CD4-positive, alpha-beta T cell treated with Interleukin-15 for 1 hour (primary cell): ENCODE measurements around the gene KIAA2012.

Experiments
- DNase-seq: peaks from one replicate; pipeline ENCODE4 v3.0.0-alpha.2; 2020

The KIAA2012 gene

GRCh38 chr2:202091476-202091875, 18.4 kb downstream of the KIAA2012 start:
- no peak for DNase-seq

- no peak for DNase-seq
Measured at GRCh38 chr2:202094426-202094986, 21.5 kb downstream of the KIAA2012 start.

- no peak for DNase-seq
Measured at GRCh38 chr2:202095235-202095634, 22.2 kb downstream of the KIAA2012 start.

- DNase-seq: no peak
Measured at GRCh38 chr2:202096736-202097135, 23.7 kb downstream of the KIAA2012 start.

GRCh38 chr2:202098291-202098690, 25.2 kb downstream of the KIAA2012 start:
- DNase-seq: no peak

GRCh38 chr2:202099515-202099914, 26.5 kb downstream of the KIAA2012 start:
- no peak for DNase-seq

- no peak for DNase-seq
Measured at GRCh38 chr2:202100176-202100575, 27.1 kb downstream of the KIAA2012 start.

- no peak for DNase-seq
Measured at GRCh38 chr2:202101026-202101579, 28.0 kb downstream of the KIAA2012 start.

GRCh38 chr2:202102425-202103000, 29.5 kb downstream of the KIAA2012 start:
- no peak for DNase-seq

- no peak for DNase-seq
Measured at GRCh38 chr2:202104286-202104870, 31.3 kb downstream of the KIAA2012 start.

- DNase-seq: no peak
Measured at GRCh38 chr2:202105025-202105424, 32.0 kb downstream of the KIAA2012 start.

- DNase-seq: no peak
Measured at GRCh38 chr2:202108345-202108744, 35.3 kb downstream of the KIAA2012 start.

- DNase-seq: no peak
Measured at GRCh38 chr2:202109139-202109736, 36.2 kb downstream of the KIAA2012 start.

GRCh38 chr2:202109737-202110184, 36.7 kb downstream of the KIAA2012 start:
- no peak for DNase-seq

- no peak for DNase-seq
Measured at GRCh38 chr2:202110491-202110890, 37.4 kb downstream of the KIAA2012 start.

- no peak for DNase-seq
Measured at GRCh38 chr2:202112041-202112440, 39.0 kb downstream of the KIAA2012 start.

- no peak for DNase-seq
Measured at GRCh38 chr2:202113571-202114142, 40.6 kb downstream of the KIAA2012 start.

GRCh38 chr2:202114291-202114690, 41.2 kb downstream of the KIAA2012 start:
- DNase-seq: no peak

GRCh38 chr2:202114795-202115194, 41.7 kb downstream of the KIAA2012 start:
- no peak for DNase-seq

- DNase-seq: no peak
Measured at GRCh38 chr2:202115479-202115971, 42.5 kb downstream of the KIAA2012 start.

GRCh38 chr2:202116691-202117090, 43.6 kb downstream of the KIAA2012 start:
- no peak for DNase-seq

GRCh38 chr2:202118168-202118567, 45.1 kb downstream of the KIAA2012 start:
- DNase-seq: no peak

GRCh38 chr2:202120828-202121227, 47.8 kb downstream of the KIAA2012 start:
- no peak for DNase-seq
